GM10248 (cell line): ENCODE results near the gene CTNNA3.

Source experiments
- CTCF ChIA-PET: fragments of 300-600 bp; sonication (Branson Sonifier 250); formaldehyde crosslinking; extraction: SDS; loops from one replicate; lab custom pipeline; 2021; ENCODE audit warnings: antibody characterized with exemption; lab: Yijun Ruan, JAX
- POLR2A ChIA-PET: fragments of 350-650 bp; sonication (Branson Sonifier 250); formaldehyde crosslinking; extraction: SDS; loops from one replicate; lab custom pipeline; 2020; ENCODE audit warnings: antibody characterized with exemption; lab: Yijun Ruan, JAX
- DNase-seq: peaks from one replicate; pipeline ENCODE4 v3.0.0; 2012; ENCODE audit errors: extremely low spot score
- TF ChIP-seq, protein P1 (sequence below): IDR thresholded peaks from 2 replicates; pipeline ENCODE4 v1.5.1; 2012; ENCODE audit warnings: mild to moderate bottlenecking, low read depth; ENCODE audit errors: extremely low read depth, missing control alignments, control extremely low read depth

CTNNA3 gene

DNA sequence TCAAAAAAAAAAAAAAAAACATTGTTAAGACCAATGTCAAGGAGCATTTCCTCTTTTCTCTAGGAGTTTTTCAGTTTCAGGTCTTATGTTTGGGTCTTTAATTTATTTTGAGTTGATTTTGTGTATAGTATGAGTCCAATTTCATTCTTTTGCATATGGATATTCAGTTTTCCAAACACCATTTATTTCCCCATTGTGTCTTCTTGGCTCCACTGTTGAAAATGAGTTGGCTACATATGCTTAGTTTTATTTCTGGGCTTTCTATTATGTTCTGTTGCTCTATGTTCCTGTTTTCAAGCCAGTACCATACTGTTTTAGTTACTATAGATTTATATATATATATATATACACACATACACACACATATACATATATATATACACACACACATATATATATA lies 1506.7 kb downstream of the CTNNA3 start:
- no peak for DNase-seq
- ChIA-PET CTCF (no interaction called here), POLR2A (no interaction called here)
- TF ChIP-seq, protein P1, sequence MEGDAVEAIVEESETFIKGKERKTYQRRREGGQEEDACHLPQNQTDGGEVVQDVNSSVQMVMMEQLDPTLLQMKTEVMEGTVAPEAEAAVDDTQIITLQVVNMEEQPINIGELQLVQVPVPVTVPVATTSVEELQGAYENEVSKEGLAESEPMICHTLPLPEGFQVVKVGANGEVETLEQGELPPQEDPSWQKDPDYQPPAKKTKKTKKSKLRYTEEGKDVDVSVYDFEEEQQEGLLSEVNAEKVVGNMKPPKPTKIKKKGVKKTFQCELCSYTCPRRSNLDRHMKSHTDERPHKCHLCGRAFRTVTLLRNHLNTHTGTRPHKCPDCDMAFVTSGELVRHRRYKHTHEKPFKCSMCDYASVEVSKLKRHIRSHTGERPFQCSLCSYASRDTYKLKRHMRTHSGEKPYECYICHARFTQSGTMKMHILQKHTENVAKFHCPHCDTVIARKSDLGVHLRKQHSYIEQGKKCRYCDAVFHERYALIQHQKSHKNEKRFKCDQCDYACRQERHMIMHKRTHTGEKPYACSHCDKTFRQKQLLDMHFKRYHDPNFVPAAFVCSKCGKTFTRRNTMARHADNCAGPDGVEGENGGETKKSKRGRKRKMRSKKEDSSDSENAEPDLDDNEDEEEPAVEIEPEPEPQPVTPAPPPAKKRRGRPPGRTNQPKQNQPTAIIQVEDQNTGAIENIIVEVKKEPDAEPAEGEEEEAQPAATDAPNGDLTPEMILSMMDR, result no peak

DNA sequence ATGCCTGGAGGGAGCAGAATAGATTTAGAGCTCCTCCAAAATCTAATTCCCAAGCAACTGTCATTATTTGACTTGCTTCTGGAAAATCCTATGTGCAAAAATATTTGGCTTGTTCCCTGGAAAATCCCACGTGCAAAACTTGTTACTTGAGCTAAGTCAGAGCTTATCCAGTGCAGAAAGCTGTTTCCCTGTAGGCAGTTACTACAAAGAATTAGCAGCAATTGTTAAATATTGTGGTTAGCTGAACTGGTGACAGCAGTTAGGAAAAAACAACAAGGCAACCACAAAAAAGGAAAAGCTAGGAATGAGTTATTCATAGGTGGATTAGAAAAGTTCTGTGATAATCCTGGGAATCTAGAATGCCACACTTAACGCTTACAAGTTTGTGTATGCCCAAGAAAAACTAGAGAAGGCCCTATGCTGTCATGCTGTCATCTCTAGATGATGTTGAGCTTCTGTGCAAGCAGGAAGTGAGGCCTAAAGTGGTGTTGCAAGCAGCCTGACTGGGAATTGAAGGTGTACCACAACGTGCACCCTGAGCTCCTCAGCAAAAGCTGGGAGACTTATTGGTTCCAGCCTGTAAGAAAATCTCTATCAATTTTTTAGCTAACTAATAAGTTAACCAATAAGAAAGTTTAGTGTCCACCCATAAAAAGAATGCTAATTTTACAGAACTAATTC lies 1508.8 kb downstream of the CTNNA3 start:
- TF ChIP-seq, protein P1, result no peak
- ChIA-PET CTCF (interaction anchor here (0.8 to 1.5 kb wide), 4 partner anchors 9 to 22 kb away, joined by 3 to 6 read pairs (median 4); no protein-coding TSS in a partner anchor), POLR2A (no interaction called here)
- no peak for DNase-seq

DNA sequence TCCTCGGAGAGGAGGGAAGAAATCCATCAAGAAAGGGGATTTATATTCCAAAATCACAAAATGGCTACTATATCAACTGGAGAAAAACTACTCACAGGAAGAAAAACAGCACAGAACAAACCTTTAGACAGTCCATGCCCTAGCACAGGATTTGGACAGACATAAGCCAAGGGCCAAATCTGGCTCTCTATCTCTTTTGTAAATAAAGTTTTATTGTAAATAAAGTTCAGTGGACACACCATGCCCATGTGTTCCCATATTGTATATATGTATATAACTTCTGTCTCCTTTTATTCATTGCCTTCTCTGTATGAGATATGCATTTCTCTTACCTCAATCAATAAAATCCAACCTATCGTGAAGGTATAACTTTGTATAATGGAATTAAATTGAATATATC lies 1513.0 kb downstream of the CTNNA3 start:
- TF ChIP-seq, protein P1, result no peak
- CTCF ChIA-PET, result no interaction called here
- no peak for DNase-seq
- POLR2A ChIA-PET, result no interaction called here

DNA sequence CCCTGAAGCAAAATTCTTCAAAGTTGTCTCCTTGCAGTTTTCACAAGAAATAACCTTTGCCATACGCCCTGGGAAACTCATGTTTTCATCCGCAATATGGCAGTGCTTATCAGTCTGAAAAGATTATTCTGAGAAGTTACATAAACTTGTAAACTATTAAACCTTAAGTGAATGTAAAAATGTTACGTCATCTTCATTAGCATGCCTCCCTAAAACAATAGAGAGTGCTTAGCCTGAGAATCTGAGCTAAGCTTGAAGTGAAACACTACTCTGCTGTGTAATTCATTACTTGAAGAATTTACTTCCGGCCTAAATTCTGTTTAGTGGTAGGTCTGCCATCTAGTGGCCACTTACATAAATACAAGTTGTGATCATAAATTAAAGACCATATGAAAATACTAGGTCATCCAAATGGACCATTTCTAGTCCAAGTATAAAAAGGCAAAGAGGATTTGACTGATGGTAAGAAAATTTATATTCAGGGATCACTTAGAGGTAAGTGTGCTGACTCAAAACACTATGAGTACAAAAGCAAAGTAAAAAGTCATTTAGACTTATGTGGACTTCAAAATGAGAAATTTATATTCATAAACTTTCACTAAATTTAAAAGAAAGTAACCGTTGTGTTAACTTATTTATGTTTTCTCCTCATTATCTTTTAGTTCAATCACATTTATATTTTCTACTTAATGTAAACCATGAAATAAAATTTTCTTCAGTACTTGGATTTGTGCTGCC lies 1515.2 kb downstream of the CTNNA3 start:
- POLR2A ChIA-PET, result no interaction called here

DNA sequence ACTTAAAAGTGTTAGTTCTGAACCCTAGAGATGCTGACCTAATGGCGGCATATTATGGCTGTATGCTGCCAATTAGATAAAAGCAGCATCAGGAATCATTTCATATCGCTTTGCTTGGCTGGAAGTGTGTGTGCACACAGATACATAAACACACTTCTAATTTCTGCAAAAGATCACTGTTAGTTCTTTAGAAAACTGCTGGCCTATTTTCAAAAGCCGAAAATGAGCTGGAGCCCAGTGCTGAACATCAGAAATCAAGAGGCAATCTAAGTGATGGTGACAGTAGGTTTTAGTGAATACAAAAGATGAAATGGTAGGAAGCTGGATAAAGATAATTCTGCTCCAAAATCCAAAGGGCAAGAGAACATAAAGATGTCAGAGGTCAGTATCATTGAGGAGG lies 1516.0 kb downstream of the CTNNA3 start:
- POLR2A ChIA-PET, result no interaction called here
- CTCF ChIA-PET, result interaction anchor here (0.7 to 2.4 kb wide), 9 partner anchors 8 to 71 kb away, joined by 3 to 11 read pairs (median 3); no protein-coding TSS in a partner anchor
- TF ChIP-seq, protein P1, result no peak
- no peak for DNase-seq

More for the DNA sequence above, 1515.2 kb downstream of the CTNNA3 start:
- CTCF ChIA-PET, result interaction anchor here (0.7 to 2.4 kb wide), 7 partner anchors 8 to 72 kb away, joined by 3 to 11 read pairs (median 3); no protein-coding TSS in a partner anchor
- peak; percentile 47 for DNase-seq
- TF ChIP-seq, protein P1, result peak; percentile 54

DNA sequence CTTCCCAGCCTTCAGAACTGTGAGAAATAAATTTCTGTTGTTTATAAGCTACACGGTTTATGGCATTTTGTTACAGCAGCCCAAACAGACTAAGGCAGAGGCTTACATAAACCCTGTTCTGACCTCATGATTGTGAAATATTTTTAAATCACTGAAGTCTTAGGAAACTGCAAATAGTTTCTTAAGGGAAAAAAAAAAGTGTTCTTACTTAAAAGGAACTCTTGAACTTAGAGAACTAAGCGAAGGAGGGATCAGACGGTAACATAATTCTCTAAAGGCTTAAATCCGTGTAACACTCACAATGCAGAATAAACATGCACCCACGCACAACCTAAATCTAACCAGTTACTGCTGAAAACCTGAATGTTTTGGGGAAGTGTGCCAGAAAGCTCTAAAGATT lies 1519.2 kb downstream of the CTNNA3 start:
- POLR2A ChIA-PET, result no interaction called here
- DNase-seq, result no peak
- CTCF ChIA-PET, result no interaction called here
- TF ChIP-seq, protein P1, result no peak
